Mammary epithelial cell (primary cell): ENCODE measurements around the gene TSHZ3.

Experiments used
- EZH2 ChIP-seq: IDR thresholded peaks from 2 replicates; pipeline ENCODE4 v1.6.1; 2012; ENCODE audit warnings: low read length, inconsistent platforms, borderline replicate concordance
- TF ChIP-seq, protein P1 (sequence below), 2 donors: IDR thresholded peaks in 1 of 2; conservative IDR thresholded peaks in 1 of 2; 2 replicates each; pipeline ENCODE4 v1.5.1; 2011 to 2012; ENCODE audit warnings: inconsistent platforms in 2 of 2, low read length in 2 of 2, mild to moderate bottlenecking in 2 of 2, control low read depth in 1 of 2, low read depth in 1 of 2; ENCODE audit not compliant: insufficient read depth in 1 of 2; ENCODE audit errors: extremely low read depth in 1 of 2

DNA sequence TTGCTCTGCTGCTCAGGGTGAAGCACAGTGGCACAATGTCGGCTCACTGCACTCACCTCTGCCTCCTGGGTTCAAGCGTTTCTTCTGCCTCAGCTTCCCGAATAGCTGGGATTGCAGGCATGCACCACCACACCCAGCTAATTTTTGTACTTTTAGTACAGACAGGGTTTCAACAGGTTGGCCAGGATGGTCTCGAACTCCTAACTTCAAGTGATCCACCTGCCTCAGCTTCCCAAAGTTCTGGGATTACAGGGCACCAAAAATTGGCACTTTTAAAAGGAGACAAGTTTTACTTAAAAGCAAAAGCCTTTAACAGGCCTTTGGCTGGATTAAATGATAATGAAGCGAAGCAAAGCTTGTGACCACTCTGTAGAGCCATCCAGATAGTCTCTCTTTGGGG, 12.5 kb upstream of the TSHZ3 start:
- TF ChIP-seq, protein P1, sequence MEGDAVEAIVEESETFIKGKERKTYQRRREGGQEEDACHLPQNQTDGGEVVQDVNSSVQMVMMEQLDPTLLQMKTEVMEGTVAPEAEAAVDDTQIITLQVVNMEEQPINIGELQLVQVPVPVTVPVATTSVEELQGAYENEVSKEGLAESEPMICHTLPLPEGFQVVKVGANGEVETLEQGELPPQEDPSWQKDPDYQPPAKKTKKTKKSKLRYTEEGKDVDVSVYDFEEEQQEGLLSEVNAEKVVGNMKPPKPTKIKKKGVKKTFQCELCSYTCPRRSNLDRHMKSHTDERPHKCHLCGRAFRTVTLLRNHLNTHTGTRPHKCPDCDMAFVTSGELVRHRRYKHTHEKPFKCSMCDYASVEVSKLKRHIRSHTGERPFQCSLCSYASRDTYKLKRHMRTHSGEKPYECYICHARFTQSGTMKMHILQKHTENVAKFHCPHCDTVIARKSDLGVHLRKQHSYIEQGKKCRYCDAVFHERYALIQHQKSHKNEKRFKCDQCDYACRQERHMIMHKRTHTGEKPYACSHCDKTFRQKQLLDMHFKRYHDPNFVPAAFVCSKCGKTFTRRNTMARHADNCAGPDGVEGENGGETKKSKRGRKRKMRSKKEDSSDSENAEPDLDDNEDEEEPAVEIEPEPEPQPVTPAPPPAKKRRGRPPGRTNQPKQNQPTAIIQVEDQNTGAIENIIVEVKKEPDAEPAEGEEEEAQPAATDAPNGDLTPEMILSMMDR (conservative IDR thresholded peaks at IDR 0.05 in 1 of 2, IDR thresholded peaks at IDR 0.05 in 1 of 2; ENCODE audit: extremely low read depth in 1 of 2, insufficient read depth in 1 of 2, low read depth in 1 of 2, low read length in 2 of 2) = no peak
- no peak for TF ChIP-seq EZH2
